ENCODE results near the gene SLC44A3. TPM values are rescaled to one million over a fixed set of nuclear protein-coding genes. Genes with fewer than 3 reads are reported as not detected.

SLC44A3 gene
- total and polyA plus RNA-seq, 12 donors = 1.2 to 9.4 (median 4.8) TPM

GRCh38 chr1:94886361-94886760 is 66.2 kb downstream of the SLC44A3 start:
- no peaks in the 10 kb centered on the region for H3K9me3 ChIP-seq
- intact Hi-C loops (cut with DNase I) = no loop called here
- no peak overlapping the region for H3K4me3 ChIP-seq
- no peak for TF ChIP-seq CTCF (IDR thresholded peaks at IDR 0.05)
- no peaks in the 10 kb centered on the region for H3K27me3 ChIP-seq
- DNase-seq (no peak), ATAC-seq (no peak)
- no peak overlapping the region for H3K27ac ChIP-seq
- peaks cover 5 to 14% (median 9%) of the 10 kb centered on the region in 9 donors for H3K4me1 ChIP-seq
- 77 to 85% methylated on average over 5 of the region's 5 CpGs for WGBS, 2 donors
- peaks cover 0 to 10% (median 0%) of the 10 kb centered on the region in 9 donors for H3K36me3 ChIP-seq

- Histone ChIP-seq H3K27ac (no peak overlapping the region), H3K36me3 (peaks cover 0 to 13% (median 0%) of the 10 kb centered on the region in 9 donors), H3K27me3 (no peaks in the 10 kb centered on the region), H3K4me3 (no peak overlapping the region), H3K9me3 (no peaks in the 10 kb centered on the region), H3K4me1 (peaks cover 5 to 14% (median 9%) of the 10 kb centered on the region in 9 donors)
- ATAC-seq (no peak), DNase-seq (no peak)
- intact Hi-C loops (cut with DNase I) = no loop called here
- WGBS, 2 donors = 73 to 88% methylated on average over 3 of the region's 3 CpGs
- TF ChIP-seq CTCF (IDR thresholded peaks at IDR 0.05) = no peak
Observed at GRCh38 chr1:94887106-94887505, 66.9 kb downstream of the SLC44A3 start.

GRCh38 chr1:94887603-94888171 is 67.5 kb downstream of the SLC44A3 start:
- Histone ChIP-seq H3K36me3 (peaks cover 0 to 19% (median 0%) of the 10 kb centered on the region in 9 donors), H3K9me3 (no peaks in the 10 kb centered on the region), H3K4me3 (no peak overlapping the region), H3K4me1 (peaks cover 5 to 14% (median 9%) of the 10 kb centered on the region in 9 donors), H3K27ac (no peak overlapping the region), H3K27me3 (no peaks in the 10 kb centered on the region)
- intact Hi-C loops (cut with DNase I) = no loop called here
- WGBS, 2 donors = 79 to 81% methylated on average over 4 of the region's 4 CpGs
- ATAC-seq (no peak), DNase-seq (no peak)
- no peak for TF ChIP-seq CTCF (IDR thresholded peaks at IDR 0.05)

GRCh38 chr1:94888201-94888600 is 68.0 kb downstream of the SLC44A3 start:
- Histone ChIP-seq H3K4me3 (no peak overlapping the region), H3K36me3 (peaks cover 0 to 23% (median 0%) of the 10 kb centered on the region in 9 donors), H3K4me1 (peaks cover 5 to 13% (median 9%) of the 10 kb centered on the region in 9 donors), H3K9me3 (no peaks in the 10 kb centered on the region), H3K27ac (no peak overlapping the region), H3K27me3 (no peaks in the 10 kb centered on the region)
- no peak for ATAC-seq
- intact Hi-C loops (cut with DNase I) = no loop called here
- 85 to 86% methylated on average over 3 of the region's 3 CpGs for WGBS, 2 donors
- no peak for TF ChIP-seq CTCF (IDR thresholded peaks at IDR 0.05)
- DNase-seq = no peak
